Activated naive CD4-positive, alpha-beta T cell treated with anti-CD3 and anti-CD28 coated beads, Interleukin-2, amount 50 U/mL, for 16 hours (primary cell): ENCODE data around the gene FIBIN.
"Not testable (repeated sequence)": the region's sequence is repeated elsewhere in the genome, so short reads cannot be mapped to it uniquely, and the experiment has no call there.

Experiments
- DNase-seq: peaks from one replicate; pipeline ENCODE4 v3.0.0-alpha.2; 2020

The FIBIN gene

GRCh38 chr11:26983645-26984044, 10.3 kb upstream of the FIBIN start:
- no peak for DNase-seq

GRCh38 chr11:26985470-26985869, 8.4 kb upstream of the FIBIN start:
- DNase-seq: no peak

- no peak for DNase-seq
Measured at GRCh38 chr11:26985943-26986342, 8.0 kb upstream of the FIBIN start.

GRCh38 chr11:26987272-26987671, 6.6 kb upstream of the FIBIN start:
- no peak for DNase-seq

GRCh38 chr11:26987731-26988130, 6.2 kb upstream of the FIBIN start:
- DNase-seq: no peak

- no peak for DNase-seq
Measured at GRCh38 chr11:26992031-26992541, 1.8 kb upstream of the FIBIN start.

GRCh38 chr11:26994631-26995095, 751 bp downstream of the FIBIN start:
- DNase-seq: no peak

- DNase-seq: no peak
Measured at GRCh38 chr11:26995701-26996460, 2.0 kb downstream of the FIBIN start.

GRCh38 chr11:26997378-26997777, 3.5 kb downstream of the FIBIN start:
- no peak for DNase-seq

- DNase-seq: not testable (repeated sequence)
Measured at GRCh38 chr11:27001136-27001730, 7.3 kb downstream of the FIBIN start.

- no peak for DNase-seq
Measured at GRCh38 chr11:27002431-27002830, 8.5 kb downstream of the FIBIN start.

- DNase-seq: no peak
Measured at GRCh38 chr11:27002838-27003237, 8.9 kb downstream of the FIBIN start.

GRCh38 chr11:27004103-27004502, 10.2 kb downstream of the FIBIN start:
- no peak for DNase-seq

- DNase-seq: no peak
Measured at GRCh38 chr11:27008811-27009535, 15.1 kb downstream of the FIBIN start.

GRCh38 chr11:27011560-27012233, 17.8 kb downstream of the FIBIN start:
- DNase-seq: no peak

- DNase-seq: no peak
Measured at GRCh38 chr11:27012234-27012921, 18.5 kb downstream of the FIBIN start.

GRCh38 chr11:27013781-27014361, 20.0 kb downstream of the FIBIN start:
- DNase-seq: no peak

- no peak for DNase-seq
Measured at GRCh38 chr11:27018902-27019529, 25.1 kb downstream of the FIBIN start.

- DNase-seq: no peak
Measured at GRCh38 chr11:27020751-27021150, 26.8 kb downstream of the FIBIN start.

- no peak for DNase-seq
Measured at GRCh38 chr11:27022659-27023251, 28.8 kb downstream of the FIBIN start.

- no peak for DNase-seq
Measured at GRCh38 chr11:27024865-27025264, 31.0 kb downstream of the FIBIN start.
